ENCODE results near the gene FGF4.

DNA sequence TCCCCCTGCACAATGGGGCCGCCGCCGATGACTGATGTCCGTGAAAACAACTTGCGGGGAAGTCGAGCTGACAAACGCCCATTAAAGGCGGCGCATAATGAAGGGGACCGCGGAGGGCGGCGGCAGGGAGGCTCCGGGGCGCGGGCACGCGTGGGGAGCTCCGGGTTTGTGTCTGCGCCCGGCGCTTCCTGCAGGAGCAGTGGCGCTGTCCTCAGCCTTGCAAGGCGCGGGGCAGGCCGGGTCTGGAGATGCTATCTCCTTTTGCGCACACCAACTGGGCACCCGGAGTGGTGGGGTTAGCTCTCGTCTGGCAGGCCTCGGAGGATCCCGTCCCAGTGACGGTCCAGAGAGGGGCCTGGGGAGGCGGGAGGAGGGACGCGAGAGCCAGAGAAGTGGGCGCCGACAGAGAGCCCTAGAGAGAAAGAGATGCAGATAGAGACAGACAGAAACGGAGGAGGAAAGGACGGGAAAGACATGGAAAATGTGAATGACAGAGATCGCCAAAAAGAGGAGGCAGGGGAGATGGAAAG is 44.5 kb upstream of the FGF4 start:
- TF ChIP-seq, protein P1, sequence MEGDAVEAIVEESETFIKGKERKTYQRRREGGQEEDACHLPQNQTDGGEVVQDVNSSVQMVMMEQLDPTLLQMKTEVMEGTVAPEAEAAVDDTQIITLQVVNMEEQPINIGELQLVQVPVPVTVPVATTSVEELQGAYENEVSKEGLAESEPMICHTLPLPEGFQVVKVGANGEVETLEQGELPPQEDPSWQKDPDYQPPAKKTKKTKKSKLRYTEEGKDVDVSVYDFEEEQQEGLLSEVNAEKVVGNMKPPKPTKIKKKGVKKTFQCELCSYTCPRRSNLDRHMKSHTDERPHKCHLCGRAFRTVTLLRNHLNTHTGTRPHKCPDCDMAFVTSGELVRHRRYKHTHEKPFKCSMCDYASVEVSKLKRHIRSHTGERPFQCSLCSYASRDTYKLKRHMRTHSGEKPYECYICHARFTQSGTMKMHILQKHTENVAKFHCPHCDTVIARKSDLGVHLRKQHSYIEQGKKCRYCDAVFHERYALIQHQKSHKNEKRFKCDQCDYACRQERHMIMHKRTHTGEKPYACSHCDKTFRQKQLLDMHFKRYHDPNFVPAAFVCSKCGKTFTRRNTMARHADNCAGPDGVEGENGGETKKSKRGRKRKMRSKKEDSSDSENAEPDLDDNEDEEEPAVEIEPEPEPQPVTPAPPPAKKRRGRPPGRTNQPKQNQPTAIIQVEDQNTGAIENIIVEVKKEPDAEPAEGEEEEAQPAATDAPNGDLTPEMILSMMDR (IDR thresholded peaks at IDR 0.05), result no peak
- TF ChIP-seq POLR2A (IDR thresholded peaks at IDR 0.05), result no peak

Measured in body of pancreas (tissue), 4 donors.